SK-N-SH (cell line): ENCODE results near the gene MAN2A1. TPM values are rescaled to one million over a fixed set of nuclear protein-coding genes. Genes with fewer than 3 reads are reported as not detected.

ENCODE experiments used
- CTCF ChIA-PET: fragments of 300-600, 350-600 bp; formaldehyde crosslinking; extraction: SDS; loops from one replicate; lab custom pipeline; 2021; lab: Yijun Ruan, JAX
- POLR2A ChIA-PET: fragments of 350-600 bp; sonication (Branson Sonifier 250); formaldehyde crosslinking; extraction: SDS; loops from one replicate; lab custom pipeline; 2020; ENCODE audit warnings: antibody characterized with exemption, inconsistent platforms; lab: Yijun Ruan, JAX
- DNase-seq: peaks from one replicate; pipeline ENCODE4 v3.0.0; 2012
- H2AFZ ChIP-seq: fragments of 200-600 bp; sonication (generic); 2 replicates; pipeline ENCODE4 v1.8.1; 2016; ENCODE audit warnings: antibody characterized with exemption, mild to moderate bottlenecking, low read depth
- H3F3A ChIP-seq: fragments of 200-600 bp; sonication (generic); replicated peaks from 2 replicates; pipeline ENCODE3; 2016; ENCODE audit warnings: antibody characterized with exemption, mild to moderate bottlenecking; ENCODE audit not compliant: insufficient read depth
- H3K27ac ChIP-seq, 2 experiments: fragments of 200-500 bp in 1 of 2; fragments of 200-600 bp in 1 of 2; sonication (Bioruptor generic) in 1 of 2; sonication (generic), shearing (Covaris generic) in 1 of 2; 2 replicates each; pipeline versions ENCODE4 v1.5.1 to v1.6.1; 2014 to 2016; ENCODE audit warnings: low read depth in 2 of 2, inconsistent platforms in 1 of 2, low read length in 1 of 2, mild to moderate bottlenecking in 1 of 2, mixed read lengths in 1 of 2
- H3K27me3 ChIP-seq: fragments of 200-600 bp; sonication (generic), shearing (Covaris generic); 2 replicates; pipeline ENCODE4 v1.6.1; 2016; ENCODE audit warnings: mixed run types; ENCODE audit not compliant: insufficient read depth
- H3K36me3 ChIP-seq, 2 experiments: fragments of 200-500 bp in 1 of 2; fragments of 200-600 bp in 1 of 2; sonication (Bioruptor generic) in 1 of 2; sonication (generic) in 1 of 2; replicated peaks in 1 of 2; 2 replicates each; pipeline versions ENCODE3 to v1.5.1; 2014 to 2016; ENCODE audit warnings: low read length in 1 of 2, mild to moderate bottlenecking in 1 of 2; ENCODE audit not compliant: insufficient read depth in 2 of 2, control insufficient read depth in 1 of 2
- H3K4me1 ChIP-seq, 2 experiments: fragments of 200-500 bp in 1 of 2; fragments of 200-600 bp in 1 of 2; sonication (Bioruptor generic) in 1 of 2; sonication (generic), shearing (Covaris generic) in 1 of 2; 2 replicates each; pipeline versions ENCODE4 v1.5.1 to v1.6.1; 2014 to 2016; ENCODE audit warnings: low read depth in 1 of 2, low read length in 1 of 2, mixed run types in 1 of 2; ENCODE audit not compliant: insufficient read depth in 2 of 2, control insufficient read depth in 1 of 2
- H3K4me2 ChIP-seq: fragments of 200-600 bp; sonication (generic), shearing (Covaris generic); 2 replicates; pipeline ENCODE4 v1.6.1; 2017; ENCODE audit warnings: mixed run types
- H3K4me3 ChIP-seq, 2 experiments: fragments of 200-500 bp in 1 of 2; fragments of 200-600 bp in 1 of 2; sonication (Bioruptor generic) in 1 of 2; sonication (generic), shearing (Covaris generic) in 1 of 2; 2 replicates each; pipeline versions ENCODE4 v1.5.1 to v1.8.1; 2014 to 2016; ENCODE audit warnings: low read depth in 2 of 2, inconsistent platforms in 1 of 2, low read length in 1 of 2, mild to moderate bottlenecking in 1 of 2, mixed read lengths in 1 of 2, moderate library complexity in 1 of 2
- H3K79me2 ChIP-seq: fragments of 200-600 bp; sonication (generic); 2 replicates; pipeline ENCODE4 v1.8.1; 2017; ENCODE audit warnings: mild to moderate bottlenecking; ENCODE audit not compliant: insufficient read depth
- H3K9ac ChIP-seq: fragments of 200-600 bp; sonication (generic); 2 replicates; pipeline ENCODE4 v1.6.1; 2017; ENCODE audit warnings: mixed run types
- H3K9me2 ChIP-seq: fragments of 200-600 bp; sonication (generic); 2 replicates; pipeline ENCODE4 v1.6.1; 2017; ENCODE audit warnings: mixed run types
- H3K9me3 ChIP-seq: fragments of 200-600 bp; sonication (generic); 2 replicates; pipeline ENCODE4 v1.6.1; 2017; ENCODE audit warnings: mixed run types, mild to moderate bottlenecking, moderate library complexity
- H4K20me1 ChIP-seq: fragments of 200-600 bp; sonication (generic); 2 replicates; pipeline ENCODE4 v1.6.1; 2017; ENCODE audit warnings: mild to moderate bottlenecking, mixed run types; ENCODE audit not compliant: insufficient read depth
- CHD2 ChIP-seq: fragments of 150-350 bp; IDR thresholded peaks from 2 replicates; pipeline ENCODE4 v1.6.1; 2018; ENCODE audit warnings: low read length; ENCODE audit not compliant: partially characterized antibody
- FOSL2 ChIP-seq: IDR thresholded peaks from 2 replicates; pipeline ENCODE4 v1.4.0; 2012; ENCODE audit warnings: low read depth, mild to moderate bottlenecking, moderate library complexity, borderline replicate concordance
- JUND ChIP-seq: IDR thresholded peaks from 2 replicates; pipeline ENCODE4 v1.4.0; 2012
- MEF2A ChIP-seq: IDR thresholded peaks from 2 replicates; pipeline ENCODE4 v1.4.0; 2012; ENCODE audit warnings: low read depth, borderline replicate concordance
- RCOR1 ChIP-seq: fragments of 150-350 bp; IDR thresholded peaks from 2 replicates; pipeline ENCODE4 v1.6.1; 2017; ENCODE audit warnings: antibody characterized with exemption, low read length
- REST ChIP-seq: IDR thresholded peaks from 2 replicates; pipeline ENCODE4 v1.6.1; 2012; ENCODE audit warnings: mild to moderate bottlenecking, low read depth, low read length, moderate library complexity
- RXRA ChIP-seq: IDR thresholded peaks from 2 replicates; pipeline ENCODE4 v1.4.0; 2012; ENCODE audit warnings: low read depth, mild to moderate bottlenecking, borderline replicate concordance
- USF1 ChIP-seq: IDR thresholded peaks from 2 replicates; pipeline ENCODE4 v1.4.0; 2012; ENCODE audit warnings: low read depth, borderline replicate concordance
- ZBTB33 ChIP-seq: IDR thresholded peaks from 2 replicates; pipeline ENCODE4 v1.4.0; 2012; ENCODE audit warnings: low read depth, borderline replicate concordance
- WGBS: methylation state at CpG from one replicate; pipeline ENCODE4 v1.1.6; 2017; ENCODE audit warnings: low lambda C conversion rate; 5-methylcytosine and 5-hydroxymethylcytosine counted together
- polyA plus RNA-seq, 3 experiments: library from polyadenylated mRNA; depleted of rRNA; stranded (reverse); fragments of >200 nt; gene quantifications; 2 replicates each; pipeline ENCODE4 v1.2.3, GENCODE V29; 2012
- TF ChIP-seq, protein P1 (sequence below): IDR thresholded peaks from 2 replicates; pipeline ENCODE4 v1.4.0; 2012; ENCODE audit warnings: low read depth

MAN2A1 gene
- polyA plus RNA-seq, 1 of the 3 experiments (the other 2 are of a cell fraction): 19.7 TPM

DNA sequence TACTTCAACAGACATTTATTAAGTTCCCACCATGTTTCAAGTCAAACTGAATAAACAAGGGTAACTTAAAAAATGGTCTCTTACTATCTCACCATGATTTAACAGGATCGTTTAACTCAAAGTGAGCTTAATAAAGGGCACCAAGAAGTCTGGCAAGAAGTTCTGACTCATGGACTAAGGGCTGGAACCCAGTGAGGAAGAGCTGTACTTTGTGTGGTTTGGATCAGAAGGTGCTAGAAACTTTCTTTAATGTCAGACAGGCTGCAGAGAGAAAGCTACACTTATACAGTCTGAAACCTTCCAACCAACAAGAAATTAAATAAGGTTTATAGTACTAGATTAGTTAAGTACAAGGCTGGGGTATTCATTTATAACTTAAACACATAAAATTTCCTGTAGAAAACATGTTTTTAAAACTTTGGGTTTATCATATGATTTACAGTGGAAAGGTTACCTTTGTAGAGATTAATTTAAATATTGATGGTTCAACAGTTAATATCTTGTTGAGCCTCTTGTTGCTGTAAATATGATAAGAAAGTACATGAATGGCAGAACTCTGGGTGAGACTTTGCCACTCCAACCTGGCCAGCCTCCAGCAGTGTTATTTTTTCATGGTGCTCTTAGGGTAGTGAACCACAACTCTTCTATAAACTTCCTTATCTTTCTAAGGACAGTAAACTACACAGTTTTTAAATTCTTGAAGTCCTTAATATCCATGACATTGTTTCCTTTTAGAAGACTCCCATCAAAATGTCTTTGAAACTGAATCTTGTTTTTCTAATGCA is 162.8 kb downstream of the MAN2A1 start:
- Histone ChIP-seq H3K9ac (no peak overlapping the region), H3K9me2 (no peaks in the 10 kb centered on the region), H3K9me3 (no peaks in the 10 kb centered on the region), H3K4me3 (no peak overlapping the region), H3K36me3 (peaks cover 54 to 61% of the 10 kb centered on the region in 2 experiments), H3K27ac (peak overlapping the region in 1 of 2 experiments; percentile 24; a peak in 1 of 4 replicates), H4K20me1 (no peaks in the 10 kb centered on the region), H2AFZ (no peak overlapping the region), H3K79me2 (no peaks in the 10 kb centered on the region), H3K27me3 (no peaks in the 10 kb centered on the region), H3K4me2 (no peak overlapping the region), H3K4me1 (no peaks in the 10 kb centered on the region; a peak in 1 of 4 replicates), H3F3A (peaks cover 8% of the 10 kb centered on the region)
- 41% methylated on average over 1 of the region's 1 CpG for WGBS
- ChIA-PET POLR2A (no interaction called here), CTCF (interaction anchor here (0.7 kb wide), 1 partner anchor 442 kb away, joined by 3 read pairs; no protein-coding TSS in a partner anchor)
- TF ChIP-seq RCOR1 (no peak), REST (no peak), MEF2A (no peak), CHD2 (no peak), RXRA (no peak), USF1 (no peak), JUND (no peak), FOSL2 (no peak), ZBTB33 (no peak)
- TF ChIP-seq, protein P1, sequence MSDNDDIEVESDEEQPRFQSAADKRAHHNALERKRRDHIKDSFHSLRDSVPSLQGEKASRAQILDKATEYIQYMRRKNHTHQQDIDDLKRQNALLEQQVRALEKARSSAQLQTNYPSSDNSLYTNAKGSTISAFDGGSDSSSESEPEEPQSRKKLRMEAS: no peak
- DNase-seq: no peak
